HG02763 (cell line): ENCODE data around the gene JMJD1C.
"Not testable (repeated sequence)": the region's sequence is repeated elsewhere in the genome, so short reads cannot be mapped to it uniquely, and the experiment has no call there.

Source experiments
- ATAC-seq: cut with Tn5 transposase; IDR thresholded peaks from one replicate; pipeline ENCODE4 v1.9.1; 2021; ENCODE audit warnings: mild to moderate bottlenecking, moderate library complexity; ENCODE audit not compliant: unreplicated experiment

Gene JMJD1C

DNA sequence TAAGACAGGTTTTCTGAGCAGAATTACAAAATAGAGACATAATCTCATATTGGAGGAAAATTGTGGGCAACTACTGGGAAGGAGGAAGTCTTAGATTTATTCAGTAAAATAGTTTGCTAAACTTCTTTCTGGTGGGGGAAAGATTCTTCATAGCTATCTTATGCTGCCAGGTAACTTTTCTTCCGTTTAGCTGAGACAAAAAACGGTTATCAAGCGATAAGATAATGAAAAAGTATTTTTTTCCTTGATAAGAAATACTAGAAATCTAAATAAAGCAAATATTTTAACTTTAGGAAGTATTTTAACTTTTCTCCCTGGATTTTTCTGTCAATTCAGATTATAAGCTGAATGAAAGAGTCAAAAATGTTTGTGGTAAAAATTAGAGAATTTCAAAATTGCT is 52.3 kb downstream of the JMJD1C start:
- ATAC-seq = no peak

DNA sequence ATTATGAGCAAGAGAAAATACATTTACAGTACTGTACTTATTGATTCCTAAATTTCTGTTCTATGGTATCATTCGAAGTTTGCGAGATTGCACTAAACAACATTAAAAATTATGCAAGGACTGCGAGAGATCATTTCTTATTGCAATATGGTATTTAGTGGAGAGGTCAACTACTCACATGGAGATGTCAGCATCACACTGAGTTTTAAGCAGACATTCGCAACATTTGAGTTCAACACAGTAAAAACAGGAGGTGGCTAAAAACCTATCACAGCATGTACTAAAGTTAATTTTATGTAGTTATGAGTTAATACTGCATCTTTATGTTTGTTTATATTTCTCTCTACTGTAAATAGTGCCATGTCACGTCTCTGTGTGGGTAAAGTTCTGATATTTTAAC is 53.5 kb downstream of the JMJD1C start:
- ATAC-seq = no peak

- ATAC-seq = no peak
These were observed 55.1 kb downstream of the JMJD1C start for GRCh38 chr10:63410633-63411032.

DNA sequence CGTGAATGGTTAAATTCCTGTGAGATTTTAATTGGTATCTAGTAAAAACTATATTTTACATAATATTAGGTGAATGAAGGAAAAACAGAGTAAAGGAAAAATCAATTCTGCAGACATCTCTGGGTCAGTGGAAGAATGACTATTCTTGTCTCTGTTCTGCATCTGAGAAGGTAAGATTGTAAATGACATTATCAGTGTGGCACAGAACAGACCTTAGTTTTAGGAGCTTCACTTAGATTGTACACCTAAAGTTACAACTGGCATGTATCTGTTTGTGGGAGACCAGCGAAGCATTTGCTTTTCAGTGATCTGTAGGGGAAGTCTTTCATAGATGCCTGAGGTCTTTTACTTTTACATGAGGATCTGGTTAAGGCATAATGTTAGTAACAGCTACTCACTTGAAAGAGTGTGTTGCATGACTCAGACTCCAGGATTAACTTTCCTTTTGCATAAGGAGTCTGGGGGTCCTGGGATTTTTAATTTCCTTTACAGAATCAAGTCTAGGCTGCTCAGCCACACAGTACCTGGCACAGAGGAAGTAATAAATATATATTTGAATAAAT is 56.2 kb downstream of the JMJD1C start:
- ATAC-seq = no peak

DNA sequence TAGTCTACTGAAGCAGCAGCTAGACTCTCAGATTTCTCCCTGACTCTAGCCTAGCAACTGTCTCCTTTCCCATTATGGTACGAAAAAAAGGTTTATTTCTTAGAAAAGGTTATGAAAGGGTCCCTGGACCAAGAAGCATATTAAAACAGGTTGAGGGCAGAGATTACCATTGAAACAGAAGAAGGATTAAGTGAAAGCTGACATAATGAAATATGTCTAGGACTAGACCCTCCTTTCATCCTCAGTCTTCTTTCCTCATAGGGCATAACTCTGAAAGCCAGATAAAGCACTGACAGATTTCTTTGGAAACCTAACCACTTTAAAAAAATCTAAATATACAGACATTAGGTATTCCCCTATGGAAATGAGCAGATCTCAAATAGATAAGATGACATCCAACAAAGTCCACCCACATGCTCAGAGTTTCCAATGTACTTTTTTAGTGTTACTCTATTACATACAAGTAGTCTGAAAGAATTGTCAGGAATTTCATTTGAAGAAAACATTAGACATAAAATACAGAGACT is 58.6 kb downstream of the JMJD1C start:
- ATAC-seq = no peak

DNA sequence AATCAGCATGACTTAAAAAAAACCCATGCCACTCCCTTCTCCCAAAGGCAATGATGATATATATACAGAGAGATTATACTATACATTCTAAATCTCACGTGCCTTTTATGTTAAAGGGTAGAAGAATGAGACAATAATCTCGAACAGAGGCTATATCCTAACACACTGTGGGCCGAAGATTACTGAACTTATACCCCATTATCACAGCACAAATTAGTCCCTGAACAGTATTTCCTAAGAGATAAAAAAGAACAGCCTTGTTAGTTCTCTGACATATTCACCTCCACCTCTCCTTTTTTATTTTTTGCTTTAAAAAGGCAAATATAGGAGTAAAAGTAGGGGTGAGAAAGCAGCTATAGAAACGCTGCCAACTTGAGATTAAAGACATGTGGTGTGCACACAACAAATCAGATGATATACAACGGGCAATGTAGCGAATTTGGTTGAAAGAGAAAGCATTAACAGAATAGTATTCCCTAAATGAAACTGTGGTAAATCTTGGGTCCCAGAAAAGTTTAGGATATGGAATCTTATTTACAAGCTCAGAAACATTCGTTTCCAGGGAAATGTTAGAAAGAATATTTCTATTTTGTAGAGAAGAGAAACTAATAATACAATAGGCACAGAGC is 69.5 kb downstream of the JMJD1C start:
- no peak for ATAC-seq

- no peak for ATAC-seq
These were observed 72.7 kb downstream of the JMJD1C start for GRCh38 chr10:63393050-63393449.

- no peak for ATAC-seq
These were observed 73.6 kb downstream of the JMJD1C start for GRCh38 chr10:63392224-63392623.

DNA sequence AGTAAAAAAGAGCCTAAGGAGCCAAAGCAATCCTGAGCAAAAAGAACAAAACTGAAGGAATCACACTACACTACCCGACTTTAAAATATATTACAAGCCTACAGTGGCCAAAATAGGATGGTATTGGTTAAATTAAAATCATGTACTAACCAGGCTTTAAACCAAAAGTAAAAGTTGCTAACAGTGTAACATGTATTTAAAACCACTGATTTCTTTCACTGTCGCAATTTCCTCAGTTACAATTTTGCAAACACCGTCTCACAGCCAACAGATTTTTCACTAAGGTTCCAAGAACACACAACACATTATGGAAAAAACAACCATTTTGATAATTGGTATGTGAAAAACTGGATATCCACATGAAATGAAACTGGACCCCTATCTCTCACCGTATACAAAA is 74.0 kb downstream of the JMJD1C start:
- no peak for ATAC-seq

GRCh38 chr10:63390521-63390920 is 75.3 kb downstream of the JMJD1C start:
- ATAC-seq = no peak

- ATAC-seq = no peak
These were observed 77.3 kb downstream of the JMJD1C start for GRCh38 chr10:63388421-63389031.

- ATAC-seq = no peak
These were observed 80.5 kb downstream of the JMJD1C start for GRCh38 chr10:63385254-63385653.

GRCh38 chr10:63384675-63385074 is 81.1 kb downstream of the JMJD1C start:
- no peak for ATAC-seq

DNA sequence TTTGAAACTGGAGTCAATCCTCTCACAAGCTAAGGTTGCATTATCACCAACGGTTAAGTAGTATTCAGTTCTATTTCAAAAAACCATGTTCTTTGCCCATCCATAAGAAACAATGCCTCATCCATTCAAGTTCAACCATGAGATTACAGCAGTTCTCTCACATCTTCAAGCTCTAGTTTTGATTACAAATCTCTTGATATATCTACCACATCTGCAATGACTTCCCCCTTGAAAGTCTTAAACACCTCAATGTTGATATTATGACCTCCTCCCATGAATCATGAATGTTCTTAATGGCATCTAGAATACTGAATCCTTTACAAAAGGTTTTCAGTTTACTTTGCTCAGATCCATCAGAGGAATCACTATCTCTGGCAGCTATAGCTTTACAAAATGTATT is 81.8 kb downstream of the JMJD1C start:
- no peak for ATAC-seq

DNA sequence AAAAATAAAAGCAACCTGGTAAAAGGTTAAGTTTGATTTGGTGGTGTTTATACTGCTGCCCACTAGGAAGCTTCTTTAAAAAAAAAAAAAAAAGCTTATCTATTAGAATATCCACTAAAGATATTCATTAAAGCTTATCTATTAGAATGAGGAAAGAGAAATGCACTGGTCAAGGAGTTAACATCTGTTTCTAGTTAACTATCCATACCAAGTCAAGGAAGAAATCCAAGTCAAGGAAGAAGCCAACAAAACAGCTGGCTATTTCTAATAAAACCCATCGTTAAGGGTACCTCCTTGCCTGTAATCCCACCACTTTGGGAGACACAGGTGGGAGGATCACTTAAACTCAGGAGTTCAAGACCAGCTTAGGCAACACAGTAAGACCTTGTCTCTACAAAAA is 82.6 kb downstream of the JMJD1C start:
- ATAC-seq = no peak

- ATAC-seq = no peak
These were observed 83.7 kb downstream of the JMJD1C start for GRCh38 chr10:63382066-63382465.

DNA sequence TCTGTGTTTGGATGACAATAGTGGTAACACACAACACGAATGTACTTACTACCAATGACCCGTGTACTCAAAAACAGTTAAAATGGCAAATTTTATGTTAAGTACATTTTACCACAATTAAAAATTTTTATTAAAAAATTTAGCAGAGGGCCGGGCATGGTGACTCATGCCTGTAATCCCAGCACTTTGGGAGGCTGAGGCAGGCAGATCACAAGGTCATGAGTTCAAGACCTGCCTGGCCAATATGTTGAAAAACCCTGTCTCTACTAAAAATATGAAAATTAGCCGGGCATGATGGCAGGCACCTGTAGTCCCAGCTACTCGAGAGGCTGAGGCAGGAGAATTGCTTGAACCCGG is 88.5 kb downstream of the JMJD1C start:
- not testable (repeated sequence) for ATAC-seq

DNA sequence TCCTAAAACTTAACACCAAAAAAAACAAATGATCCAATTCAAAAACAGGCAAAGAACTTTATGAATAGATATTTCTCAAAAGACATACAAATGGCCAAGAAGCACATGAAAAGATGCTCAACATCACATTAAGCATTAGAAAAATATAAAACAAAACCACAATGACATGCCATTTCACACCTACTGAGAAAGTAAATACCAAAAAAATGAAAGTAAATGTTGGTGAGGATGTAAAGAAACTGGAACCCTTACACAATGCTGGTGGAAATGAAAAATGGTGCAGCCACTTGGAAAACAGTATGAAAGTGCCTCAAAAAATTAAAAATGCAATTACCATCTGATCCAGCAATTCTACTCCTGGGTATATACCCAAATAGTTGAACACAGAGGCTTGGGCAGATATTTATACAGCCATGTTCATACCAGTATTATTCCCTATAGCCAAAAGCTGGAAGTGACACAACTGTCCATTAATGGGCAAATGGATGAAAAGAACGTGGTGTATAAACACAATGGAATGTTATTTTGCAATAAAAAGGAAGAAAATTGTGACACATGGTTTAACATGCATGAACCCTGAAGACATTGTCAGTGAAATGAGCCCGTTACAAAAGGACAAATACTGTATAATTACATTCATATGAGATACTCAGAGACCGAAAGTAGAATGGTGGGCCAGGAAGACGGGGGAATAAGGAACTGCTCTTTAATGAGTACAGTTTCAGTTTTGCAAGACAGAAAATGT is 89.0 kb downstream of the JMJD1C start:
- ATAC-seq = peak; percentile 95

- ATAC-seq = no peak
These were observed 89.9 kb downstream of the JMJD1C start for GRCh38 chr10:63375859-63376258.

GRCh38 chr10:63375458-63375857 is 90.3 kb downstream of the JMJD1C start:
- ATAC-seq = no peak

DNA sequence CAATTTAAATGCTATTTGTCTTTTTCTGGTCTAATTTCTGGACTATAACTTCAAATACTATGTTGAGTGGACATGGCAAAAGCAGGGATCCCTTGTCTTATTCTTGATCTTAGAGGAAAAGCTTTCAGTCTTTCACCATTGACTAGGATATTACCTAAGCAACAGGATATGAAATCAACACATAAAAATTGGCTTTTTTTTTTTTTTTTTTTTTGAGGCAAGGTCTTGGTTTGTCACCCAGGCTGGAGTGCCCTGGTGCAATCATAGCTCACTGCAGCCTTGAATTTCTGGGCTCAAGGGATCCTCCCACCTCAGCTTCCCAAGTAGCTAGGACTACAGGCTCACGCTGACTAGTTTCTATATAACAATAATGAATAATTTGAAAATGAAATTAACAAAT is 90.8 kb downstream of the JMJD1C start:
- ATAC-seq = no peak

- no peak for ATAC-seq
These were observed 92.6 kb downstream of the JMJD1C start for GRCh38 chr10:63373176-63373575.
